KMS-11 (cell line): Measurements from ENCODE around the gene GPN2.

Source experiments
- H2AFZ ChIP-seq: fragments of 200-600 bp; sonication (generic); 2 replicates; pipeline ENCODE4 v1.6.1; 2016; ENCODE audit warnings: antibody characterized with exemption, mixed run types, low read depth
- H3K27ac ChIP-seq: fragments of 200-600 bp; sonication (generic); 2 replicates; pipeline ENCODE4 v1.6.1; 2016; ENCODE audit warnings: mild to moderate bottlenecking, mixed run types
- H3K27me3 ChIP-seq: fragments of 200-600 bp; sonication (generic); 2 replicates; pipeline ENCODE4 v1.6.1; 2017; ENCODE audit warnings: mild to moderate bottlenecking, low read depth, mixed run types, moderate library complexity; ENCODE audit not compliant: insufficient read depth
- H3K36me3 ChIP-seq: fragments of 200-600 bp; sonication (generic); 2 replicates; pipeline ENCODE4 v1.6.1; 2017; ENCODE audit warnings: mild to moderate bottlenecking, mixed run types; ENCODE audit not compliant: insufficient read depth
- H3K4me1 ChIP-seq: fragments of 200-600 bp; sonication (generic); 2 replicates; pipeline ENCODE4 v1.6.1; 2016; ENCODE audit warnings: mild to moderate bottlenecking, low read depth, mixed run types; ENCODE audit not compliant: poor library complexity, severe bottlenecking
- H3K4me2 ChIP-seq: fragments of 200-600 bp; sonication (generic); 2 replicates; pipeline ENCODE4 v1.7.0; 2016; ENCODE audit warnings: mild to moderate bottlenecking, mixed run types
- H3K4me3 ChIP-seq: fragments of 200-600 bp; sonication (generic); IDR thresholded peaks from 2 replicates; pipeline ENCODE4 v1.6.1; 2017; ENCODE audit warnings: low read depth, low read length, mixed read lengths; ENCODE audit not compliant: insufficient read depth
- H3K79me2 ChIP-seq: fragments of 200-600 bp; sonication (generic); 2 replicates; pipeline ENCODE4 v1.6.1; 2016; ENCODE audit warnings: low read depth, mixed run types; ENCODE audit not compliant: insufficient read depth
- H3K9ac ChIP-seq: fragments of 200-600 bp; sonication (generic); 2 replicates; pipeline ENCODE4 v1.6.1; 2016; ENCODE audit warnings: mild to moderate bottlenecking, mixed run types
- H4K20me1 ChIP-seq: fragments of 200-600 bp; sonication (generic); 2 replicates; pipeline ENCODE4 v1.6.1; 2016; ENCODE audit warnings: mild to moderate bottlenecking, mixed run types; ENCODE audit not compliant: insufficient read depth
- TF ChIP-seq, protein P1 (sequence below): fragments of 200-600 bp; sonication (generic); conservative IDR thresholded peaks from 2 replicates; pipeline ENCODE4 v1.6.1; 2017; ENCODE audit warnings: low read depth, mild to moderate bottlenecking, antibody characterized with exemption, low read length, moderate library complexity, mixed read lengths

Gene GPN2

DNA sequence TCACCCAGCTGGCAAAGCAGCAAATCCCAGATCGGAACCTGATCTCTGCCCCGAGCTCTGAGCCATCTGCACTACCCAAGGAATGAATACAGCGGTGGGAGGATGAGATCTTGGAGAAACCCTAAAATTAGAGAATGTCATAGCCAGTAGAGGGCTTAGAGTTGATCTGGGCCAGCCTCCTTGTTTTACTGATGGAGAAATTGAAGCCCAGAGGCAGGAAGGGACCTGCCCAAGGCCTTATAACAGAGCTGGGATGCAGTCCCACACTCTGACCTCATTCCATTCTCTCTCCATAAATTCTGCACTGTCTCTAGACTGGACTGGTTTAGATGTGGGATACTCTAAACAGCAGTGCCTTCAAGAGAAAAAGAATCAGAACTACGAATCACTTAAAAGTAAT, 31.9 kb downstream of the GPN2 start:
- Histone ChIP-seq H3K9ac (no peak overlapping the region), H3K27ac (no peak overlapping the region), H3K4me2 (no peak overlapping the region), H4K20me1 (no peaks in the 10 kb centered on the region), H2AFZ (no peak overlapping the region), H3K27me3 (no peaks in the 10 kb centered on the region), H3K4me3 (no peak overlapping the region), H3K79me2 (no peaks in the 10 kb centered on the region), H3K4me1 (peaks cover 9% of the 10 kb centered on the region), H3K36me3 (no peaks in the 10 kb centered on the region)
- TF ChIP-seq, protein P1, sequence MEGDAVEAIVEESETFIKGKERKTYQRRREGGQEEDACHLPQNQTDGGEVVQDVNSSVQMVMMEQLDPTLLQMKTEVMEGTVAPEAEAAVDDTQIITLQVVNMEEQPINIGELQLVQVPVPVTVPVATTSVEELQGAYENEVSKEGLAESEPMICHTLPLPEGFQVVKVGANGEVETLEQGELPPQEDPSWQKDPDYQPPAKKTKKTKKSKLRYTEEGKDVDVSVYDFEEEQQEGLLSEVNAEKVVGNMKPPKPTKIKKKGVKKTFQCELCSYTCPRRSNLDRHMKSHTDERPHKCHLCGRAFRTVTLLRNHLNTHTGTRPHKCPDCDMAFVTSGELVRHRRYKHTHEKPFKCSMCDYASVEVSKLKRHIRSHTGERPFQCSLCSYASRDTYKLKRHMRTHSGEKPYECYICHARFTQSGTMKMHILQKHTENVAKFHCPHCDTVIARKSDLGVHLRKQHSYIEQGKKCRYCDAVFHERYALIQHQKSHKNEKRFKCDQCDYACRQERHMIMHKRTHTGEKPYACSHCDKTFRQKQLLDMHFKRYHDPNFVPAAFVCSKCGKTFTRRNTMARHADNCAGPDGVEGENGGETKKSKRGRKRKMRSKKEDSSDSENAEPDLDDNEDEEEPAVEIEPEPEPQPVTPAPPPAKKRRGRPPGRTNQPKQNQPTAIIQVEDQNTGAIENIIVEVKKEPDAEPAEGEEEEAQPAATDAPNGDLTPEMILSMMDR: no peak

DNA sequence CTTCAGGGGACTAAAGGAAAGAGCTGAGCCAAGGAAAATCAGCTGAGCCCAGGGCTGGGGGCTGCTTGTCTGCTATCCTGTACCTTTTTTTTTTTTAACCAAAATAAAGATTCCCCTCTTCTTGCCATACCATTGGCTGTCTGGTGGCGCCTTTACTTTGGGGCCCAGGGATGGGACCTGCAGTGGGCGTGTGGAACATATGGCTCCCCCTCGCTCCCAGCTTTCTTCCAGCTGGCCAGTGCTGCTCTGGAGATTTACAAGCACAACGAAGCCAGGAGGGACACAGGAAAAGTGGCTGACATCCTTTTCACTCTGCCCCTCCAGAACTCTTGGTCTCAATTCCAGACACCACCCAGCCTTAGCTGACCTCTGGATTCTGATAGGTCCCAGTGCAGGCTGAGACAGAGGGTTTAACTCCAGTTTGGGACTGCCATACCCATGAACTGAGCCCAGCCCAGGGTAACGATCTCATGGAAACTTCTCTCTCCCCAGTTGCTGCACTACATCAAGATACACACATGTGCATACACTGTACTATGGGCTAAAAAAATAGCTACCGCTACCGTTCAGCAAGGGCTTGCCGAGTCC, 32.5 kb downstream of the GPN2 start:
- H3K9ac ChIP-seq: no peak overlapping the region
- no peaks in the 10 kb centered on the region for H3K36me3 ChIP-seq
- peaks cover 8% of the 10 kb centered on the region for H3K4me1 ChIP-seq
- no peak overlapping the region for H3K27ac ChIP-seq
- H3K79me2 ChIP-seq: no peaks in the 10 kb centered on the region
- no peak overlapping the region for H3K4me3 ChIP-seq
- H2AFZ ChIP-seq: no peak overlapping the region
- TF ChIP-seq, protein P1: no peak
- no peaks in the 10 kb centered on the region for H4K20me1 ChIP-seq
- no peak overlapping the region for H3K4me2 ChIP-seq
- H3K27me3 ChIP-seq: no peaks in the 10 kb centered on the region

DNA sequence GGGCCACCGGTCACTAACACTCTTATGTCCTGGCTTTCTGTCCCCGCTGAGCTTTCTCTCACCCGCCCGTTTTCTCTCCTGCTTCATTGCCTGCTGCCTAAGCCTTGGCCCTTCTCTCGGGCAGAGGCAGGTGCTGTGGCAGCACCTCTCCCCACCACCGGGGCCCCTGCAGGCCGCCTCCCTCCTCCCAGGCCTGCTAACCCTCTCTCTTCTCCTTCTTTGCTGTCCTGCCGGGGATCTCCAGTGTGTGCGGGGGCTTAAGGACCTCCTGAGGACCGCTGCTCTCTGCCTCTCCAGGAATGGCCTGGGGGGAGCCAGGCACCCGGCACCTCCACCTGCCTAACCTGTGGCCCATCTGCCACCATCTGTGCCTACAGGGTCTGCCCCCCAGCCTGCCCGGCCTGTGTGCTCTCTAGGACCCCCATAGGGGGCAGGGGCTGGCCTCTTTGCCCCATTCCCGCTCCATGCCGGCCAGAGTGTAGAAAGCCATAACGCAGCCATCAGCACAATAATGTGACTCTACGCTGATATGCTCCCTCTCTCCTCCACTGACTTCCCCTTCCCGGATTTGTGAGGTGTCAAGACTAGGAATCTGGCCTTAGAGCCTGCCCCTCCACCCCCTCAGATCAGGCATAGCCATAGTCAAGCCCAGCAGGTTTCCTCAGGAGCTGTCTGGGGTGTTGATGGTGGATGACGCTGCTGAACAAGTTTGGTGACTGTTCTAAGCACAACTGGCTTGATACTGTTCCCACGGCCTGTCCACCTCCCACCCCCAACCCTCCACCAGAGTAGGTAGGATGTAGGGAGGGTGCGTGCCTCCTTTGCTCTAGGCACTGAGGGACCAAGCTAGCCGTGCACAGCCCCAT, 33.2 kb downstream of the GPN2 start:
- peaks cover 7% of the 10 kb centered on the region for H3K4me1 ChIP-seq
- no peak overlapping the region for H3K4me2 ChIP-seq
- no peaks in the 10 kb centered on the region for H3K27me3 ChIP-seq
- no peak overlapping the region for H2AFZ ChIP-seq
- H3K9ac ChIP-seq: no peak overlapping the region
- H3K79me2 ChIP-seq: no peaks in the 10 kb centered on the region
- TF ChIP-seq, protein P1: no peak
- no peak overlapping the region for H3K4me3 ChIP-seq
- no peaks in the 10 kb centered on the region for H3K36me3 ChIP-seq
- H4K20me1 ChIP-seq: no peaks in the 10 kb centered on the region
- no peak overlapping the region for H3K27ac ChIP-seq

DNA sequence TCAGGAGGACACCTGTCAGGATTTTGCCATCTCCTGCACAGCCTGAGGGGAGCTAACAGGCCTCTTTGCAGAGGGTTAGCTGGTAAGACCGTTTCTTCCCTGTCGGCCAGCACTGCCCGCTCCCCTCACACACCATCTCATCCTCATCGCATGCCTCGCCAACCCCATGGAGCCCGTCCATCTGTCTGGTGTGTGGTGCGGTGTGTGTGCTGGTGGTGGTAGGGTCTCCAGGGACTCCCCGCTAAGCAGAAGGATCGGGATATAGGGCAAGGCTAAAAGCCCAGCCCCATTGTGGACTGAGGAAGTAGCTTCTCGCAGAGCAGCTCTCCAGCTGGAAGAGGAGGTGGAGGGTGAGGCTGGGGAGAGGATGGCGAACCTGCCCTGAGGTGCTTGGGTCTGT, 33.9 kb downstream of the GPN2 start:
- TF ChIP-seq, protein P1: no peak
- H3K4me3 ChIP-seq: no peak overlapping the region
- H3K9ac ChIP-seq: no peak overlapping the region
- H2AFZ ChIP-seq: no peak overlapping the region
- no peaks in the 10 kb centered on the region for H3K27me3 ChIP-seq
- peaks cover 7% of the 10 kb centered on the region for H3K4me1 ChIP-seq
- no peaks in the 10 kb centered on the region for H4K20me1 ChIP-seq
- H3K27ac ChIP-seq: no peak overlapping the region
- H3K36me3 ChIP-seq: no peaks in the 10 kb centered on the region
- no peaks in the 10 kb centered on the region for H3K79me2 ChIP-seq
- no peak overlapping the region for H3K4me2 ChIP-seq
